Thyroid gland (tissue), 4 donors: Measurements from ENCODE around the gene ANKK1. TPM values are rescaled to one million over a fixed set of nuclear protein-coding genes. Genes with fewer than 3 reads are reported as not detected.

Experiments
- DNase-seq, 2 donors: peaks; one replicate each; pipeline ENCODE4 v3.0.0-alpha.2; 2019
- H3K27ac ChIP-seq, 3 donors: fragments of 200-600 bp; sonication (generic); 1 replicate in 2 of 3; 2 replicates in 1 of 3; pipeline ENCODE4 v1.5.1; 2016 to 2019; ENCODE audit warnings: mild to moderate bottlenecking in 1 of 3, moderate library complexity in 1 of 3
- H3K27me3 ChIP-seq: fragments of 200-600 bp; sonication (generic); one replicate; pipeline ENCODE4 v1.5.1; 2019
- H3K36me3 ChIP-seq, 2 donors: fragments of 200-600 bp; sonication (generic); one replicate each; pipeline ENCODE4 v1.5.1; 2016 to 2019
- H3K4me1 ChIP-seq, 2 donors: fragments of 200-600 bp; sonication (generic); one replicate each; pipeline ENCODE4 v1.5.1; 2017 to 2019
- H3K4me3 ChIP-seq, 3 donors: fragments of 200-600 bp; sonication (generic); replicated peaks in 1 of 3; 1 replicate in 2 of 3; 2 replicates in 1 of 3; pipeline ENCODE4 v1.5.1; 2016; ENCODE audit warnings: mild to moderate bottlenecking in 1 of 3
- H3K9me3 ChIP-seq: fragments of 200-600 bp; sonication (generic); one replicate; pipeline ENCODE4 v1.5.1; 2017
- CTCF ChIP-seq, 6 experiments: fragments of 200-600 bp in 3 of 6; fragments of 450-650 bp in 3 of 6; sonication (generic) in 3 of 6; IDR thresholded peaks; one replicate each; pipeline ENCODE4 v1.5.1; 2016 to 2019; ENCODE audit warnings: antibody characterized with exemption in 6 of 6, mild to moderate bottlenecking in 2 of 6, inconsistent platforms in 1 of 6, moderate library complexity in 1 of 6
- POLR2A ChIP-seq, 2 donors: fragments of 450-650 bp; IDR thresholded peaks; one replicate each; pipeline ENCODE4 v1.6.1; 2017; ENCODE audit warnings: antibody characterized with exemption in 2 of 2, mild to moderate bottlenecking in 2 of 2, moderate library complexity in 1 of 2
- WGBS, 2 donors: methylation state at CpG; one replicate each; pipeline ENCODE4 v1.1.5; 2017; 5-methylcytosine and 5-hydroxymethylcytosine counted together
- intact Hi-C: fragments of 100-400 bp; cut with DNase I; formaldehyde crosslinking; loops from one replicate; pipeline ENCODE4 v1.15.1; 2023
- total RNA-seq, 4 donors: library from RNA; depleted of rRNA; stranded (reverse); fragments of >200 nt; gene quantifications; one replicate each; pipeline ENCODE4 v1.2.3, GENCODE V29; 2016

Gene ANKK1
- total RNA-seq, 4 donors from 2014 or later = 0.27 to 1.1 (median 0.88) TPM; not detected in 1

GRCh38 chr11:113376156-113376555 lies 11.4 kb upstream of the ANKK1 start:
- no peak overlapping the region for H3K27ac ChIP-seq
- no peaks in the 10 kb centered on the region for H3K9me3 ChIP-seq
- 26 to 31% methylated on average over 3 of the region's 3 CpGs for WGBS, 2 donors
- no peaks in the 10 kb centered on the region for H3K4me1 ChIP-seq
- no peaks in the 10 kb centered on the region for H3K27me3 ChIP-seq
- H3K36me3 ChIP-seq = no peaks in the 10 kb centered on the region
- no peak for DNase-seq
- no peak for TF ChIP-seq POLR2A (IDR thresholded peaks at IDR 0.05)
- no peak for TF ChIP-seq CTCF (IDR thresholded peaks at IDR 0.05)
- intact Hi-C loops = no loop called here
- H3K4me3 ChIP-seq = no peak overlapping the region

GRCh38 chr11:113377681-113378412 lies 9.7 kb upstream of the ANKK1 start:
- Histone ChIP-seq H3K9me3 (no peaks in the 10 kb centered on the region), H3K27ac (no peak overlapping the region), H3K4me3 (no peak overlapping the region), H3K36me3 (no peaks in the 10 kb centered on the region), H3K27me3 (no peaks in the 10 kb centered on the region), H3K4me1 (no peaks in the 10 kb centered on the region)
- TF ChIP-seq CTCF (IDR thresholded peaks at IDR 0.05) = no peak
- no peak for TF ChIP-seq POLR2A (IDR thresholded peaks at IDR 0.05)
- intact Hi-C loops = no loop called here
- DNase-seq = no peak
- 63 to 68% methylated on average over 7 of the region's 7 CpGs for WGBS, 2 donors

- Histone ChIP-seq H3K27ac (no peak overlapping the region), H3K9me3 (no peaks in the 10 kb centered on the region), H3K4me1 (no peaks in the 10 kb centered on the region), H3K27me3 (no peaks in the 10 kb centered on the region), H3K36me3 (no peaks in the 10 kb centered on the region), H3K4me3 (no peak overlapping the region)
- TF ChIP-seq POLR2A (IDR thresholded peaks at IDR 0.05) = no peak
- TF ChIP-seq CTCF (IDR thresholded peaks at IDR 0.05) = no peak
- intact Hi-C loops = no loop called here
- DNase-seq = no peak
- 62 to 82% methylated on average over 1 of the region's 1 CpG for WGBS, 2 donors
Measured at GRCh38 chr11:113378692-113379091, 8.9 kb upstream of the ANKK1 start.

- H3K9me3 ChIP-seq = no peaks in the 10 kb centered on the region
- no peak for DNase-seq
- no peak for TF ChIP-seq CTCF (IDR thresholded peaks at IDR 0.05)
- intact Hi-C loops = no loop called here
- H3K4me3 ChIP-seq = no peak overlapping the region
- peaks cover 6 to 8% of the 10 kb centered on the region in 2 donors for H3K4me1 ChIP-seq
- H3K27me3 ChIP-seq = no peaks in the 10 kb centered on the region
- H3K36me3 ChIP-seq = no peaks in the 10 kb centered on the region
- H3K27ac ChIP-seq = no peak overlapping the region
Measured at GRCh38 chr11:113382121-113382520, 5.5 kb upstream of the ANKK1 start.

GRCh38 chr11:113384551-113384950 lies 3.0 kb upstream of the ANKK1 start:
- TF ChIP-seq POLR2A (IDR thresholded peaks at IDR 0.05) = no peak
- TF ChIP-seq CTCF (IDR thresholded peaks at IDR 0.05) = no peak
- Histone ChIP-seq H3K27ac (no peak overlapping the region), H3K4me3 (no peak overlapping the region), H3K27me3 (no peaks in the 10 kb centered on the region), H3K36me3 (no peaks in the 10 kb centered on the region), H3K4me1 (peaks cover 8 to 17% of the 10 kb centered on the region in 2 donors), H3K9me3 (no peaks in the 10 kb centered on the region)
- WGBS, 2 donors = 73 to 80% methylated on average over 3 of the region's 3 CpGs
- no peak for DNase-seq
- intact Hi-C loops = no loop called here
